H9 (cell line): ENCODE results near the gene MEI4. TPM values are rescaled to one million over a fixed set of nuclear protein-coding genes. Genes with fewer than 3 reads are reported as not detected.

Experiments used
- DNase-seq: peaks from one replicate; pipeline ENCODE4 v3.0.0-alpha.2; 2017
- H2AFZ ChIP-seq: one replicate; pipeline ENCODE4 v1.6.1; 2013; ENCODE audit warnings: mild to moderate bottlenecking, low read length, control low read depth, moderate library complexity
- H2AK5ac ChIP-seq: 2 replicates; pipeline ENCODE4 v1.6.1; 2013; ENCODE audit warnings: low read length, control low read depth, mixed read lengths; ENCODE audit not compliant: insufficient read length
- H2BK120ac ChIP-seq: one replicate; pipeline ENCODE4 v1.6.1; 2013; ENCODE audit warnings: low read depth, mild to moderate bottlenecking, low read length, control low read depth, inconsistent platforms; ENCODE audit not compliant: poor library complexity, severe bottlenecking
- H2BK12ac ChIP-seq: 2 replicates; pipeline ENCODE4 v1.6.1; 2013; ENCODE audit warnings: low read length, control low read depth, mixed read lengths, low read depth; ENCODE audit not compliant: insufficient read length
- H2BK15ac ChIP-seq: 2 replicates; pipeline ENCODE4 v1.6.1; 2013; ENCODE audit warnings: low read depth, low read length, control low read depth
- H2BK20ac ChIP-seq: one replicate; pipeline ENCODE4 v1.6.1; 2013; ENCODE audit warnings: low read depth, mild to moderate bottlenecking, low read length, control low read depth, inconsistent platforms; ENCODE audit not compliant: poor library complexity, severe bottlenecking
- H2BK5ac ChIP-seq: 2 replicates; pipeline ENCODE4 v1.6.1; 2013; ENCODE audit warnings: low read length, control low read depth, mixed read lengths; ENCODE audit not compliant: insufficient read length
- H3K14ac ChIP-seq: 2 replicates; pipeline ENCODE4 v1.6.1; 2013; ENCODE audit warnings: low read length, control low read depth; ENCODE audit not compliant: insufficient read depth
- H3K18ac ChIP-seq: 2 replicates; pipeline ENCODE4 v1.6.1; 2013; ENCODE audit warnings: low read depth, mild to moderate bottlenecking, mixed read lengths, low read length, control low read depth; ENCODE audit not compliant: insufficient read length
- H3K23ac ChIP-seq: 2 replicates; pipeline ENCODE4 v1.6.1; 2013; ENCODE audit warnings: low read length, control low read depth, mixed read lengths, low read depth; ENCODE audit not compliant: insufficient read length
- H3K23me2 ChIP-seq: 2 replicates; pipeline ENCODE4 v1.6.1; 2013; ENCODE audit warnings: low read depth, mild to moderate bottlenecking, mixed read lengths, low read length, control low read depth; ENCODE audit not compliant: insufficient read length, poor library complexity, severe bottlenecking
- H3K27ac ChIP-seq: 2 replicates; pipeline ENCODE4 v1.5.1; 2013; ENCODE audit warnings: low read length, control low read depth, mixed read lengths, low read depth; ENCODE audit not compliant: insufficient read length
- H3K27me3 ChIP-seq: 2 replicates; pipeline ENCODE4 v1.6.1; 2013; ENCODE audit warnings: low read length, control low read depth, inconsistent platforms; ENCODE audit not compliant: insufficient read depth
- H3K4ac ChIP-seq: 2 replicates; pipeline ENCODE4 v1.6.1; 2013; ENCODE audit warnings: low read depth, mild to moderate bottlenecking, control low read depth, inconsistent platforms, low read length, moderate library complexity
- H3K4me1 ChIP-seq: 2 replicates; pipeline ENCODE4 v1.6.1; 2013; ENCODE audit warnings: low read length, control low read depth, inconsistent platforms; ENCODE audit not compliant: insufficient read depth
- H3K4me2 ChIP-seq: 2 replicates; pipeline ENCODE4 v1.6.1; 2013; ENCODE audit warnings: low read length, control low read depth, mixed read lengths; ENCODE audit not compliant: insufficient read length, insufficient read depth
- H3K56ac ChIP-seq: 2 replicates; pipeline ENCODE4 v1.6.1; 2013; ENCODE audit warnings: low read depth, mild to moderate bottlenecking, mixed read lengths, low read length, control low read depth; ENCODE audit not compliant: insufficient read length
- H3K79me1 ChIP-seq: 2 replicates; pipeline ENCODE4 v1.6.1; 2013; ENCODE audit warnings: low read depth, mild to moderate bottlenecking, moderate library complexity, low read length, control low read depth, inconsistent platforms; ENCODE audit not compliant: insufficient read depth, poor library complexity, severe bottlenecking
- H3K79me2 ChIP-seq: 2 replicates; pipeline ENCODE4 v1.6.1; 2013; ENCODE audit warnings: low read length, control low read depth, inconsistent platforms; ENCODE audit not compliant: insufficient read depth
- H3K9ac ChIP-seq: 2 replicates; pipeline ENCODE4 v1.6.1; 2013; ENCODE audit warnings: low read length, control low read depth, mixed read lengths; ENCODE audit not compliant: insufficient read length; ENCODE audit errors: extremely low read depth
- H3K9me3 ChIP-seq: one replicate; pipeline ENCODE4 v1.6.1; 2013; ENCODE audit warnings: low read depth, low read length, inconsistent platforms; ENCODE audit not compliant: control insufficient read depth
- H3T11ph ChIP-seq: one replicate; pipeline ENCODE4 v1.6.1; 2013; ENCODE audit warnings: mild to moderate bottlenecking, low read length, control low read depth, inconsistent platforms
- H4K20me1 ChIP-seq: one replicate; pipeline ENCODE4 v1.6.1; 2013; ENCODE audit not compliant: control insufficient read depth, insufficient read length, insufficient read depth
- H4K5ac ChIP-seq: 2 replicates; pipeline ENCODE4 v1.6.1; 2013; ENCODE audit warnings: low read depth, mild to moderate bottlenecking, mixed read lengths, low read length, control low read depth; ENCODE audit not compliant: insufficient read length
- H4K8ac ChIP-seq: replicated peaks from 2 replicates; pipeline ENCODE4 v1.6.1; 2013; ENCODE audit warnings: low read length, control low read depth, mixed read lengths, low read depth; ENCODE audit not compliant: insufficient read length
- H4K91ac ChIP-seq: 2 replicates; pipeline ENCODE4 v1.6.1; 2013; ENCODE audit warnings: low read depth, mild to moderate bottlenecking, moderate library complexity, mixed read lengths, low read length, control low read depth; ENCODE audit not compliant: insufficient read length
- H3K27ac Mint-ChIP-seq, 3 experiments: 2 replicates in 2 of 3; 3 replicates in 1 of 3; pipeline ENCODE4 v1.8.0; 2020 to 2021; ENCODE audit warnings: mixed read lengths in 3 of 3, mild to moderate bottlenecking in 1 of 3, moderate library complexity in 1 of 3
- H3K27me3 Mint-ChIP-seq: 2 replicates; pipeline ENCODE4 v1.8.0; 2021; ENCODE audit warnings: low read depth, mild to moderate bottlenecking, moderate library complexity, mixed read lengths
- H3K36me3 Mint-ChIP-seq, 3 experiments: 2 replicates in 2 of 3; 3 replicates in 1 of 3; pipeline ENCODE4 v1.8.0; 2020 to 2021; ENCODE audit warnings: low read depth in 3 of 3, mixed read lengths in 3 of 3; ENCODE audit not compliant: insufficient read depth in 1 of 3
- H3K4me1 Mint-ChIP-seq, 2 experiments: 2 replicates each; pipeline ENCODE4 v1.8.0; 2020; ENCODE audit warnings: mixed read lengths in 2 of 2
- H3K4me3 Mint-ChIP-seq, 2 experiments: 2 replicates in 1 of 2; 3 replicates in 1 of 2; pipeline ENCODE4 v1.8.0; 2020 to 2021; ENCODE audit warnings: mild to moderate bottlenecking in 2 of 2, mixed read lengths in 2 of 2, moderate library complexity in 1 of 2
- H3K9me3 Mint-ChIP-seq, 2 experiments: 2 replicates in 1 of 2; 3 replicates in 1 of 2; pipeline ENCODE4 v1.8.0; 2020; ENCODE audit warnings: mild to moderate bottlenecking in 2 of 2, mixed read lengths in 2 of 2, moderate library complexity in 1 of 2
- whole genome bisulfite sequencing: extraction: QIAGEN DNeasy Blood & Tissue Kit; methylation state at CpG from one replicate; pipeline ENCODE4 v1.1.7; 2013; ENCODE audit warnings: missing lambda C conversion rate, low lambda C conversion rate, mixed read lengths; ENCODE audit not compliant: insufficient read length; ENCODE audit errors: extremely low coverage; 5-methylcytosine and 5-hydroxymethylcytosine counted together
- total RNA-seq: library from RNA; stranded (reverse); gene quantifications from 2 replicates; pipeline ENCODE4 v1.2.1, GENCODE V29; 2021
- TF ChIP-seq, protein P1 (sequence below): fragments of 200-600 bp; sonication (generic); conservative IDR thresholded peaks from 3 replicates; pipeline ENCODE4 v1.8.0; 2021; ENCODE audit warnings: antibody characterized with exemption, mild to moderate bottlenecking

The MEI4 gene
- total RNA-seq, 1 experiment from 2014 or later, result 0.55 TPM

DNA sequence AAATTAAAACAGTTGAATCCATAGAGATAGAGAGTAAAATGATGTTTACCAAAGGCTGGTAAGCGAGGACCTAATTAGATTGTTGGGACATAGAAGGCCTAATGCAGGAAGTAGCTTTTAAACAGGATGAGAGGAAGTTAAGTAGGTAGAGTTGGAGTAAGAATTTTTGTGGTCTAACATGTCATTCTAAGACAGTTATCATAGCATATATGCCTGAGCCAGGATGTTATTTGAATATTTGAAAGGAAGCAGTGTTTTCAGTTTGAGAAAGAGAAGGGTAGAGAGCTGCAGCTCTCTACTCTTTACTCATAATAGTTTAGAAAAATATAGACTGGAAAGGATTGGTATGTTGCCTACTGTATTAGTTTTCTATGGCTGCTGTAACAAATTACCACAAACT is 121.6 kb downstream of the MEI4 start:
- H2BK5ac ChIP-seq, result no peak overlapping the region
- H2BK120ac ChIP-seq, result no peak overlapping the region
- no peak overlapping the region for H4K91ac ChIP-seq
- Mint-ChIP-seq H3K4me3 (no peak overlapping the region), H3K27me3 (peaks cover 2% of the 10 kb centered on the region), H3K9me3 (peaks cover under 1% of the 10 kb centered on the region in 2 experiments; a peak in 2 of 5 replicates), H3K36me3 (no peaks in the 10 kb centered on the region), H3K27ac (no peak overlapping the region), H3K4me1 (no peaks in the 10 kb centered on the region)
- WGBS, result no CpG with 5 or more reads among the region's 1 CpG
- no peak overlapping the region for H2BK12ac ChIP-seq
- no peak overlapping the region for H3K4me2 ChIP-seq
- no peak overlapping the region for H2AFZ ChIP-seq
- H3K27me3 ChIP-seq, result no peaks in the 10 kb centered on the region
- no peak overlapping the region for H3T11ph ChIP-seq
- H3K4me1 ChIP-seq, result no peaks in the 10 kb centered on the region
- no peak overlapping the region for H3K9ac ChIP-seq
- no peak overlapping the region for H2BK20ac ChIP-seq
- H3K23me2 ChIP-seq, result no peaks in the 10 kb centered on the region
- no peak overlapping the region for H3K56ac ChIP-seq
- no peak overlapping the region for H2BK15ac ChIP-seq
- DNase-seq, result no peak
- H3K27ac ChIP-seq, result no peak overlapping the region
- no peaks in the 10 kb centered on the region for H3K79me2 ChIP-seq
- H3K4ac ChIP-seq, result no peak overlapping the region
- H2AK5ac ChIP-seq, result no peak overlapping the region
- no peaks in the 10 kb centered on the region for H3K79me1 ChIP-seq
- no peak overlapping the region for H3K23ac ChIP-seq
- TF ChIP-seq, protein P1, sequence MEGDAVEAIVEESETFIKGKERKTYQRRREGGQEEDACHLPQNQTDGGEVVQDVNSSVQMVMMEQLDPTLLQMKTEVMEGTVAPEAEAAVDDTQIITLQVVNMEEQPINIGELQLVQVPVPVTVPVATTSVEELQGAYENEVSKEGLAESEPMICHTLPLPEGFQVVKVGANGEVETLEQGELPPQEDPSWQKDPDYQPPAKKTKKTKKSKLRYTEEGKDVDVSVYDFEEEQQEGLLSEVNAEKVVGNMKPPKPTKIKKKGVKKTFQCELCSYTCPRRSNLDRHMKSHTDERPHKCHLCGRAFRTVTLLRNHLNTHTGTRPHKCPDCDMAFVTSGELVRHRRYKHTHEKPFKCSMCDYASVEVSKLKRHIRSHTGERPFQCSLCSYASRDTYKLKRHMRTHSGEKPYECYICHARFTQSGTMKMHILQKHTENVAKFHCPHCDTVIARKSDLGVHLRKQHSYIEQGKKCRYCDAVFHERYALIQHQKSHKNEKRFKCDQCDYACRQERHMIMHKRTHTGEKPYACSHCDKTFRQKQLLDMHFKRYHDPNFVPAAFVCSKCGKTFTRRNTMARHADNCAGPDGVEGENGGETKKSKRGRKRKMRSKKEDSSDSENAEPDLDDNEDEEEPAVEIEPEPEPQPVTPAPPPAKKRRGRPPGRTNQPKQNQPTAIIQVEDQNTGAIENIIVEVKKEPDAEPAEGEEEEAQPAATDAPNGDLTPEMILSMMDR, result no peak
- no peak overlapping the region for H3K14ac ChIP-seq
- no peak overlapping the region for H4K5ac ChIP-seq
- no peaks in the 10 kb centered on the region for H4K20me1 ChIP-seq
- H3K18ac ChIP-seq, result no peak overlapping the region
- no peaks in the 10 kb centered on the region for H3K9me3 ChIP-seq
- no peak overlapping the region for H4K8ac ChIP-seq
